HL-60 (cell line): ENCODE measurements around the gene DGKI.

Source experiments
- DNase-seq, 2 experiments: peaks; one replicate each; pipeline ENCODE4 v3.0.0-alpha.2; 2010 to 2020; ENCODE audit warnings: low read depth in 1 of 2, low spot score in 1 of 2
- H3K27ac ChIP-seq: fragments of 250-450 bp; sonication (Bioruptor Pico); replicated peaks from 2 replicates; pipeline ENCODE4 v1.5.1; 2020; ENCODE audit warnings: mild to moderate bottlenecking, moderate library complexity
- H3K27me3 ChIP-seq: fragments of 250-450 bp; sonication (Bioruptor Pico); 2 replicates; pipeline ENCODE4 v1.5.1; 2021; ENCODE audit warnings: mild to moderate bottlenecking, moderate library complexity; ENCODE audit not compliant: insufficient read depth, poor library complexity, severe bottlenecking
- H3K4me3 ChIP-seq: replicated peaks from 2 replicates; pipeline ENCODE4 v1.5.1; 2011; ENCODE audit warnings: mild to moderate bottlenecking, control low read depth, low read length; ENCODE audit not compliant: insufficient read depth
- CTCF ChIP-seq: IDR thresholded peaks from one replicate; pipeline ENCODE4 v1.5.1; 2011; ENCODE audit warnings: low read length, control low read depth, inconsistent platforms; ENCODE audit not compliant: insufficient read depth
- GABPA ChIP-seq: IDR thresholded peaks from 2 replicates; pipeline ENCODE4 v1.6.1; 2012; ENCODE audit warnings: low read depth
- POLR2AphosphoS5 ChIP-seq: IDR thresholded peaks from 2 replicates; pipeline ENCODE4 v1.6.1; 2012; ENCODE audit warnings: low read depth
- REST ChIP-seq: IDR thresholded peaks from 2 replicates; pipeline ENCODE4 v1.6.1; 2012; ENCODE audit warnings: low read depth; ENCODE audit not compliant: insufficient replicate concordance
- SPI1 ChIP-seq: IDR thresholded peaks from 2 replicates; pipeline ENCODE4 v1.6.1; 2012; ENCODE audit warnings: low read depth, mild to moderate bottlenecking, borderline replicate concordance

Gene DGKI

GRCh38 chr7:137547485-137547884 is 299.3 kb downstream of the DGKI start:
- no peak overlapping the region for H3K4me3 ChIP-seq
- H3K27me3 ChIP-seq, result no peaks in the 10 kb centered on the region
- no peak for DNase-seq
- no peak overlapping the region for H3K27ac ChIP-seq
- TF ChIP-seq SPI1 (no peak), POLR2AphosphoS5 (no peak), CTCF (no peak), REST (no peak), GABPA (no peak)

GRCh38 chr7:137546671-137547070 is 300.1 kb downstream of the DGKI start:
- DNase-seq, result no peak
- no peak overlapping the region for H3K27ac ChIP-seq
- TF ChIP-seq GABPA, result no peak
- no peak for TF ChIP-seq CTCF
- no peak for TF ChIP-seq POLR2AphosphoS5
- no peak for TF ChIP-seq SPI1
- no peak for TF ChIP-seq REST

GRCh38 chr7:137546009-137546408 is 300.8 kb downstream of the DGKI start:
- Histone ChIP-seq H3K27me3 (no peaks in the 10 kb centered on the region), H3K27ac (no peak overlapping the region), H3K4me3 (no peak overlapping the region)
- TF ChIP-seq CTCF, result no peak
- no peak for TF ChIP-seq POLR2AphosphoS5
- TF ChIP-seq GABPA, result no peak
- TF ChIP-seq SPI1, result no peak
- no peak for TF ChIP-seq REST
- DNase-seq, result no peak

More at GRCh38 chr7:137546671-137547070, 300.1 kb downstream of the DGKI start:
- H3K4me3 ChIP-seq, result no peak overlapping the region
- no peaks in the 10 kb centered on the region for H3K27me3 ChIP-seq
